B cell (primary cell): ENCODE results near the gene NTM.

Experiments
- EZH2 ChIP-seq: IDR thresholded peaks from 2 replicates; pipeline ENCODE4 v1.6.1; 2012; ENCODE audit warnings: borderline replicate concordance, low read depth, mild to moderate bottlenecking, moderate library complexity, low read length; ENCODE audit not compliant: insufficient read depth, poor library complexity, severe bottlenecking
- TF ChIP-seq, protein P1 (sequence below): fragments of 200-600 bp; IDR thresholded peaks from one replicate; pipeline ENCODE4 v1.8.0; 2022; ENCODE audit warnings: antibody characterized with exemption, mild to moderate bottlenecking

DNA sequence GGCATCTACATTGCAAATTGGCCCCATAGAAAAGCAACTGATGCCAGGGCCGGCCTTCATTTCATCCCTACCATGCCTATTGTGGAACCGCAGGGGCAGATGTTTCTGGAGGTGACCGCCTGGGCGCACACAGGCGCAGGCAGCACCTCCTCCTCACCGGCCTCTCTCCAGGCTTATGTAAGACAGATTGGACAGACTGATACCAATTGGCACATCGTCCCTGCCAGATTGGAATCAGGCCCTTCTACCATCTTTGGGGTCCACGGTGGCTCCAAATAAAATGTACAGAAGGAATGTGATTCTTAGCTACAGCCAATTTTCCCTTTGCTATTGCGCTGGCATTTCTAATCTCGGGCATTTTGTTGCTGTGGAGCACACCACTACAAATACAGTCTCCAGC is 732.6 kb downstream of the NTM start:
- TF ChIP-seq, protein P1, sequence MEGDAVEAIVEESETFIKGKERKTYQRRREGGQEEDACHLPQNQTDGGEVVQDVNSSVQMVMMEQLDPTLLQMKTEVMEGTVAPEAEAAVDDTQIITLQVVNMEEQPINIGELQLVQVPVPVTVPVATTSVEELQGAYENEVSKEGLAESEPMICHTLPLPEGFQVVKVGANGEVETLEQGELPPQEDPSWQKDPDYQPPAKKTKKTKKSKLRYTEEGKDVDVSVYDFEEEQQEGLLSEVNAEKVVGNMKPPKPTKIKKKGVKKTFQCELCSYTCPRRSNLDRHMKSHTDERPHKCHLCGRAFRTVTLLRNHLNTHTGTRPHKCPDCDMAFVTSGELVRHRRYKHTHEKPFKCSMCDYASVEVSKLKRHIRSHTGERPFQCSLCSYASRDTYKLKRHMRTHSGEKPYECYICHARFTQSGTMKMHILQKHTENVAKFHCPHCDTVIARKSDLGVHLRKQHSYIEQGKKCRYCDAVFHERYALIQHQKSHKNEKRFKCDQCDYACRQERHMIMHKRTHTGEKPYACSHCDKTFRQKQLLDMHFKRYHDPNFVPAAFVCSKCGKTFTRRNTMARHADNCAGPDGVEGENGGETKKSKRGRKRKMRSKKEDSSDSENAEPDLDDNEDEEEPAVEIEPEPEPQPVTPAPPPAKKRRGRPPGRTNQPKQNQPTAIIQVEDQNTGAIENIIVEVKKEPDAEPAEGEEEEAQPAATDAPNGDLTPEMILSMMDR = no peak
- no peak for TF ChIP-seq EZH2
